NCI-H345 (cell line): ENCODE data around the gene NEGR1.
A peak's percentile ranks its signal among the peaks of the same experiment; 100 is the strongest.

Experiments used
- DNase-seq: peaks from one replicate; lab custom pipeline; 2025; lab: John Stamatoyannopoulos, UW

Gene NEGR1

DNA sequence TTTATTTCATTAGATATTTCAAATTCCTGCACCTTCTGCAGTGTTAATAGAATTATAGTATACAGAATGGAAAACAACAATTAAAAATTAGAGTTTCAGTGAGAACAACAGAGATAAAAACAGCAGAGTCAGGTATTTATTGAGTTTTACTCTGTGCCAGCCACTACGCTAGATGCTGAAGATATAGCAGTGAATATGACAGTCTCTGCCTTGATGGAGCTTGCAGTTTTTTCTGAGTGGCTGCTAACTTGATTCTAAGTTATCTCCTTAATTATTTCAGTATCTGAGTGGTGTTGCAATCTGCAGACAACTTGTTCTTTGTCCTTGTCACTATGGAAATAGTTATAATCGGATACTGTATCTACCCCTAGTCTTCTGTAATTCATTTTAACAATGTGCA lies 817.2 kb downstream of the NEGR1 start:
- DNase-seq = no peak

DNA sequence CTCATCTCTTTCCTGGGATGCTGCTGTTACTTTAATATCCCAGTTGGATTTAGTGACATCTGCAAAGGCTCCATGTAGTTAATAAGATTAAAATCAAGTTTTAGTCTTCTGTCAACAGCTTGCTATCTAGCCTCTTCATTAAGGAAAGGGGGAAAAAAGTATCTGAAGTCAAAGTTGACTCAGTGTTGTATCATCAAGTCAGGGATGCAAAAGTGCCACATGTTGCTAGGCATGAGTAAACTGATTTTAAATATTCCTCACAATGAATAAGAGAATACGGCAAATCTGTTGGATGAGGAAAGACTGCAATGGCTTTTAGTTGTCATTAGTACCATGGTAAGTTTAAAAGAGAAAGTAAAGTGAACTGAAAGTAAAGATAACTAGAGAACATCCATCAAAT lies 818.3 kb downstream of the NEGR1 start:
- DNase-seq = no peak

DNA sequence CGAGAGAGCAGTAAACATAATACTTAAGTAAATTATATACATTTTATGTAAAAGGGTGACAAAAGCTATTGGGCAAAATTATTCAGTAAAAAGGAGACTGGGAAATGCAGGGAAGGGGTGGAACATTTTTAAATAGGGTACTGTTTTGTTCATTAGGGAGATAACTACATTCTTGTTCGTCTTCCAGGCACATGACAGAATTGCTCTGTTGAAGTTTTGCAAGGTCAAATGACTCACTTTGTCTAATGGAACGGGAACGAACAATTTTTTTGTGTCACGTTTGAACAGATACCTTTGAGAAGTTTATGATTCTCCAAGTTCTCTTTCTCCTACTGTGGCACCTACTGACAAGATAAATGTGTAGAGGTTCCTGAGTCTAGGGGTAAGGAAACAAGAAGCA lies 819.2 kb downstream of the NEGR1 start:
- no peak for DNase-seq

DNA sequence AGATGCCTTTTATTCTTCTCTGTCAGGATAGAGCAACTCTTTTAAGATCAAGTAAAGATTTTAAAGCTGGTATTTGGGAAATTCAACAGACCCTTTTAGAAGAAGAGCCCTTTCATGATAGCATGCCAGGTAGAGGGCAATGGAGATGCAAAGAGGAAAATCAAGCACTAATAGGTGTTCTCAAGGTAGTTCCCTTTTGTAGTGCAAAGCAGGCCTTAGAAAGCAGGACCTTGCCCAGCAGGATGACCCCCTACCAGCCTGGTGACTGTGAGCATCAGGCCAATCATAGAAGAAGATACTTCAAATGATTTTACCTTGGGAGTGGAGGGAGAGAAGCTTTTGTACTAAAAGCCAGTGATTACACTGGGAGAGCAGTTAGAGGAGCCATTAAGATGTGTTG lies 820.1 kb downstream of the NEGR1 start:
- no peak for DNase-seq

DNA sequence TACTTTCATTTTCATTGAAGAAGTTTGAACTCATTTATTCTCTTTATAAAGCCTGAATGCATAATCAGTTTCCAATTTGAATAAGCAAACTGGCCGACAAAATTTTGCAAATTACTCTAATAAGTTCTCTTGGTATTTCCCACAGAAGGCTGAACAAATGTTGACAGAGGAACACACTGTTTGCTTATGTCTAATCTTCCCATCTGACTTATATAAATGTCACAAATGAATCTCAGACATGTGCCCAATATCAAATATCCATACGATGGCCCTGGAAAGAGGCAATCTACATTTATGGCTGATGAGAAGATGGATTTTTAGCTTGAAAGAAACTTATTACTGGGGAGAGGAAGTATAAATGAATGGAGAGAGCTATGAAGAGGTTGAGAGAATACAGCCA lies 820.9 kb downstream of the NEGR1 start:
- DNase-seq = no peak

DNA sequence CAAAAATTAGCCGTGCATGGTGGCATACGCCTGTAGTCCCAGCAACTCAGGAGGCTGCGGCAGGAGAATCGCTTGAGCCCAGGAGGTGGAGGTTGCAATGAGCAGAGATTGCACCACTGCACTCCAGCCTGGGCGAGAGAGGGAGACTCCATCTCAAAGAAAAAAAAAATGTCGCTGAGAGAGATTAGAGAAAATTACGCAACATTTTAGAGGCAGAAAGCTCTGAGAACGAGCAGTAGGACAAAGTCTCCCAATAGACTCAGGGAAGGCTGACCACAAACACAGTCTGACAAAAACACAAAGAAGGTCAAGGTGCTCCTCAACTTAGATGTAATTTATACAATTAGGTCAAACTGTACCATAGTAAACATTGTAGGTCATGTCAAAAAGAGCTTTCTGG lies 833.9 kb downstream of the NEGR1 start:
- no peak for DNase-seq

DNA sequence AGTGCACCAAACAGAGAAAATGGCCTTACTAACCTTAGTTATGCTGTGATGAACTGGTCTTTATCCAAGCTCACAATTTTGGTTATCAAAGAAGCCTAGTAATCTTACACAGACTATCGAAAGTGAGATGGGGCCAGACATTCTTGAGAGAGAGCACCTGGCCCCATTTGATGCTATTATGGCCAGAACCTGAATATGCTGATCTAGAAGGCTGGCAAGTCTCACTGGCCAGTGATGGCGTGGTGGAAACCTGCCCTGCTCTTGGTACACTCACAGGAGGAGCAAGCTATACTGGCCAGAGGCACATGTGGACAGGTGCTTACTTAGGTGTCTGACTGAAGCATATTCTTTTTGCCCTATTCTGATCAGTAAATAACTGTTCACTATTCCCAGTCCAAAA lies 843.7 kb downstream of the NEGR1 start:
- no peak for DNase-seq

DNA sequence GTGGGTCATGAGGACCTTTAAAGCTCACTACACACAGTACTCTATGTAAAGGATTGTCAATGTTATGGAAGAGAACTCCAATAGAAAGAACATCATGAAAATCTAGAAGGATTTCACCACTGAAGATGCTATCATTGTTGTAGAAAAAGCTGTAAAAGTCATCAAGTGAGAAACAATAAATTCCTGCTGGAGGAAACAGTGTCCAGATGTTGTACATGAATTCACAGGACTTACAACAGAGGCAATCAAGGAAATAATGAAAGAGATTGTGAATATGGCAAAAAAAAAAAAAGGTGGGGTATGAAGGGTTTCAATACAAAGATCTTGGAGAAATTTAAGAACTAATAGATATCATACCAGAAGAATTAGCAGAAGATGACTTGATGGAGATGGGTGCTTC lies 846.4 kb downstream of the NEGR1 start:
- no peak for DNase-seq

DNA sequence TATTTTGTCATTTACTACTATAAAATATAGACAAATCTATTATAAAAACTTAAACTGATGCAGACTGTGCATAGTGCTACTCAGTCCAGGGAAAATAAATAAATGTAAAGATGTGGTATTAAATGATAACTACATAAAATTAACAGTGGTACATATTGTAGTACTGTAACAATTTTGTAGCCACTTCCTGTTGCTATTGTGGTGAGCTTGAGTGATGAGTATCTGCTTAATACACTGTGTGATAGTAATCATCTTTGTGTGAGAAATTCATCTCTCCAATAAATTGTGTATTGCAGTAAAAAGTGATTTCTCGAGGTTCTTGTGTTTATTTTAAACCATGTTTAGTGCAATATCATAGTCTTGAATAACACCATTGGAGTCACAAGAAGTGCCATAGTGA lies 848.1 kb downstream of the NEGR1 start:
- DNase-seq = no peak

DNA sequence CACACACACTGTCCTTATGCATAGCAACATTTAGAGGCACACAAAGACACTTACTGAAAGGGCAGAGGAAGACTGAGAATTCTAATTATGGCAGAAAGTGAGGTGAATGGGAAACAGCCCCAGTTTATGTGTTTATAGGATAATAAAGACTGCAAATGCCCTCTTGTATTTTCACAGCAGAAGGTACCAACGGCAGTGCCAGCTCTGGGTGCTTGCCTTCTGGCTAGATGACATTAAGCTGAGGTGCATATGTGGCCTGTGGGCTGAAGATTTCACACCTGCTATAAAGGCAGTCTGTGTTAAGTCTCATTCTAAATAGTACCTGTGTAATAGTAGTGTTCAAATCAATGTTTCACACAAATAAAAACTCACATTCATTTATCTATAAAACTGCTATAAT lies 854.3 kb downstream of the NEGR1 start:
- peak; percentile 71 for DNase-seq

DNA sequence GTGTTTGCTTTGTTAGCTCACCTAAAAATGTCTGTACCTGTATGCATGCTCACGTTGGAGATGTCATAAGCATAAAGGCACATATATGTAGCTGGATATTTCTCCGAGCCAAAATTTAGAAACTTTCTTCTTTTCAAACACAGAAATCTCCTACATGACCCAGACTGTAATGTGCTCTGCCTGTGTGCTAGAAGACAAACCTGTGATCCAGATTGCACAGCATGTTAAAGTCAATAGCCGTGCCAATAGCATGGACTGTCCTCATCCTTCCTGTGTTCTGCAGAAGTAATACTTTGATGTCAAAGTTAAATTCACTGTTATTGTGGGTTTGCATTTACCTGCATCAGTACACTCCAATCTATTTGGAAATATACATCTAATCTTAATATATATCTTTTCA lies 855.3 kb downstream of the NEGR1 start:
- DNase-seq = peak; percentile 42

DNA sequence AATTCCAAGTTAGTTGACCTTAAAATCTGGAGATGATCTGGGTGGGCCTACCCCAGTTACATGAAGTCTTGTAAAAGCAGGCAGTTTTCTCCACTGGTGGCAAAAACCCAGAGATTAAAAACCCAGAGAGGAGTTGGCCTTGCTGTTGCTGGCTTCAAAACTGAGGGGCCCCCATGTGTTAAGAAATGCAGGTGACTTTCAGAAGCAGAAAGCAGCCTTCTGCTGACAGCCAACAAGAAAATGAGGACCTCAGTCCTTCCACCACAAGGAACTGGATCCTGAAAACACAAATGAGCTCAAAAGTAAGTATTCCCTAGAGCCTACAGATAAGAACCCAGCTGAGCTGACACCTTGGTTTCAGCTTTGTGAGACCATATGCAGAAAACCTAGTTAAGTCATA lies 857.8 kb downstream of the NEGR1 start:
- DNase-seq = no peak

DNA sequence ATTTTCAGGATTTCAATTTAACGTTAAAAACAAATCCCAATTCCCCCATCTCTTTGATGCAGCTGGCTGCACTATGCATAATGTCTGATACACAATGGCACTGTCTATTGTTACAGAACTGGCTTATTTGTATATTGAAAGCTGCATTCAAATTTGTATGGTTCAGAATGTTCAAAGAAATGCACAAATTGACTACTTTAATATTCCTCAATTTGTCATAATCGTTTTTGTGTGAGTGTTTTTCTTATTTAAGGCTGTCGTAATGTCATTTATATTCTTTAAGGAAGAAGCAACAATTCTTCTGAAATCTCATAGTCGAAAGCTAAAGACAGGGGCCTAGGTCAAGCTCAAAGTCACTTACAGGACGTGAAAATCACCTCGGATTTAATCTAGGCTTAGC lies 860.1 kb downstream of the NEGR1 start:
- no peak for DNase-seq

DNA sequence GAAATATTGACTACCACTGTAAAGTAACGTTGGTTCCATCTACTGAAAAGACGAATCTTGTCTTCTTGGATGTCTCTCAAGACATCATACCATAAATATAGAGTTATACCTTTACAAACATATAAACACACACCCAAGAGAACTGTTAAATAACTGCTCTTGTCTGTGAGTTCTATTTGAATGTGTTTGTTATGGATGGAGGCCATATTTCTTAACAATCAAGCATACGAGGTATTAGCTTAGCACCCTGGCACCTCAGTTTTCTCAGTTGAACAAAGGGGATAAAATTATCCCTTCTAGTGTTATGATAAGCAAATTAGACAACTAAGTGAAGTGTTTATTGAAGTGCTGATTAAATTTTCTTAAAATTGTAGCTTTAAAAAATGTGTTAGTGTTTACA lies 864.9 kb downstream of the NEGR1 start:
- DNase-seq = peak; percentile 57

DNA sequence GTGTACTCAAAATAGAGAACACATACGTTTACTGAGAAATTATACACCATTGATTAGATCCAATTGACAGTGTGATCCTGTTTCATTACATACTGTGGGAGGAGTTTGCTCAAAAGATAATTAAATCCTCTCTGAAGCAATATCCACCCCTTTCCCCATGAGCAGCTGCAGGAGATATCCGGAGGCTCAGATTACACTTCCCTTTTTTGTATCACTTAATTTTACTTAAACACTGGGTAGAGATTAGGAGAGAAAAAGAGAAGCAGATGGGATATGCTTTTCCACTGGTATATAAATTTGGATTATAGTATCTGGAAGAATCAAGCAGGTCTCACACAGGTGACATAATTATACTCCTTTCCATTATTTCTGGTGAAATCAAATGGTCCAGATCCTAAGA lies 868.2 kb downstream of the NEGR1 start:
- peak; percentile 45 for DNase-seq

DNA sequence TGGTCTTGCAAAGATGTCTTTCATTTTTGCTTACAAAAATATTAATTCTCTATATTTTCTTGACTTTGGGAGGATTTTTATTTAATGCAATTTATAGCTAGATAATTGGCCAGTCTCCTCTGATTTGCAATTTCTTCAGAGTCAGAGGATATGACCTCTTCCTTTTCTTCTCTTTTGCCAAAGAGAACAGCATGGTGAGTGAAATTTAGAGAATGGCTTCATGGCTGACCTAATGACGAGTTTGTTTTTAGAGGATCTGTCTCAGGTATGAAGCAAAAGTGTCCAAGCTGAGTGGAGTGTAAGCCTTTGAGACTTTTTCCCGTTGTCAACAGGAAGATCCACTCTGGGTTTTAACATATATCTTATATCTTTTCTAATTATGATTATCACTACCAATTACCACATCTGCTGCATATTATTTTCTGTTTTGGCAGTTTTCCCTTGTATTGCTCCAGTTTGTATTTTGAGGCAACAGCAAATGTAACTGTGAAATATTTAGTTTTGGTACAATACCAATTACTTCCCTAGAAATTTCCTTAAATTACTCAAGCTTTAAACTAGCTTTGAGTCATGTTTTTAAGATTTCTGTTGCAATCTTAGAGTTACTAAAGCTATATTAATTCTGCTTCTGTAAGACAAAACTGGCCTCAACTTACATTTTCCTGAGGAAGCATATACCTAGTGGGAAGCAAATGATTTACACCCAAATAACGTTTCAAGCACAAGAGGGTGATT lies 868.7 kb downstream of the NEGR1 start:
- DNase-seq = no peak

DNA sequence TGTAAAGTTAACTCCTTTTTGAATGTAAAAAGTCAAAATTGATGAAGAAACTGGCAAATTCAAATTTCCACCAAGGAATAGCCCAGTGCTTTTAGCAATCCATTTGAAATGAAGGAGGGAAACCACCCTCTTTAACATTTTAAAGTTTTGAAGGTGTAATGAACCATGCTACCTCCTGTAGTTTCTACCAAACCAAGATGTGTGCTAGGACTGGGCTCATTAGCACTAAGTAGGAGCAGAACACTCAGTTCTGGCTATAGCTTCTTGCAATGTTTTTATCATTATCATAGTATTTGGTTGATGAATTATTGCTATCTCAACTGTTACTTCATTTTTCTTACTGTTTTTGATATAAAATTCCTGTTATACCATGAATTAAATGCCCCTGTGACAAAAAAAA lies 882.3 kb downstream of the NEGR1 start:
- no peak for DNase-seq

DNA sequence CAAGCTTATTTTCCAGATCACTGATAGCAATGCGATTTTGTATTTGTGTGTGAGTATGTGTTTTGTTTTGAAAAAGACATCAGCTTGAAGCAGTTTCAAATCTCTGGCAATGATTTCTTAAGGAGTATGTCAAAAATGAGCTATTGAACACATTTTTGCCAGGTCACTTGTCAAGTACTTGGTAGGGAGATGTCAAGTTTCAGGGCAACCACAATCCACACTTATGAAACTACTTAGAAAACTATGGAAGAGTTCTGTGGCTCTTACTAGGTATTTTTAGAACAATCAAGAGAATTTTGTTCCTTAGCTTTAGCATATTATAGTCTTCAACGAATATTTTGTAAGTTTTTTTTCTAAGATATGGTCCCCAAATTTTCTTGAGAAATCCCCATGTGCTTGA lies 882.7 kb downstream of the NEGR1 start:
- no peak for DNase-seq

DNA sequence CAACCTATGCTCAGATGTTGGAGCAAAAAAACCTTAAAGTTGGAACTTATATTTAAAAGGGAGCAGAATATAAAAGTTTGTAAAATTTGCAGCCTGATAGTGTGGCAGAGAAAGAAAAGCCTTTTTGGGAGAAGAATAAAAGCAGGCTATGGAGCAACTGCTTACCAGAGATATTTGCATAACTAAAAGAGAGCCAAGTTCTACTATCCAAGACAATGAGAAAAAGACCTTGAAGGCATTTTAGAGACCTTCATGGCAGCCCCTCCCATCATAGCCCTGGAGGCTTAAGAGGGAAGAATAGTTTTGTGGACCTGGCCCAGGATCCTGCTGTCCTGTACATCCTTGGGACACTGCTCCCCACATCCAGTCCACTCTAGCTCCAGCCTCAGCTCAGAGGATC lies 889.0 kb downstream of the NEGR1 start:
- no peak for DNase-seq

DNA sequence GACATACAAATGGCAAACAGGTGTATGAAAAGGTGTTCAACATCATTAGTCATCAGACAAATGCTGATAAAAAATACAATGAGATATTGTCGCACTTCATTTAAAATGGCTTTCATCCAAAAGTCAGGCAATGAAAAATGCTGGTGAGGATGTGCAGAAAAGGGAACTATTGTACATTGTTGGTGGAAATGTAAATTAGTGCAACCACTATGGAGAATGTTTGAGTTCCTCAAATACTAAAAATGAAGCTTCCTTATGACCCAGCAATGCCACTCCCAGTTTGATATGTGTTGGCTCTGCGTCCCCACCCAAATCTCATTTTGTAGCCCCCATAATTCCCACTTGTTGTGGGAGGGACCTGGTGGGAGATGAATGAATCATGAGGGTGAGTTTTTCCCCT lies 891.8 kb downstream of the NEGR1 start:
- DNase-seq = no peak

DNA sequence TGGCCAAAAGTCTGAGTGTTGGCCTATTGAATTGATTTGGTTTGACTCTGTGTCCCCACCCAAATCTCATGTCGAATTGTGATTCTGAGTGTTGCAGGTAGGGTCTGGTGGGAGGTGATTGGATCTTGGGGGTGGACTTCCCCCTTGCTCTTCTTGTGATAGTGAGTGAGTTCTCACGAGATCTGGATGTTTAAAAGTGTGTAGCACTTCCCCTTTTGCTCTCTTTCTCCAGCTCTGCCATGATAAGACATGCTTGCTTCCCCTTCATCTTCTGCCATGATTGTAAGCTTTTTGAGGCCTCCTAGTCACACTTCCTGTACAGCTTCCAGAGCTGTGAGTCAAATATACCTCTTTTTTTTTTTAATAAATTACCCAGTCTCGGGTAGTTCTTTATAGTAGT lies 904.5 kb downstream of the NEGR1 start:
- no peak for DNase-seq

DNA sequence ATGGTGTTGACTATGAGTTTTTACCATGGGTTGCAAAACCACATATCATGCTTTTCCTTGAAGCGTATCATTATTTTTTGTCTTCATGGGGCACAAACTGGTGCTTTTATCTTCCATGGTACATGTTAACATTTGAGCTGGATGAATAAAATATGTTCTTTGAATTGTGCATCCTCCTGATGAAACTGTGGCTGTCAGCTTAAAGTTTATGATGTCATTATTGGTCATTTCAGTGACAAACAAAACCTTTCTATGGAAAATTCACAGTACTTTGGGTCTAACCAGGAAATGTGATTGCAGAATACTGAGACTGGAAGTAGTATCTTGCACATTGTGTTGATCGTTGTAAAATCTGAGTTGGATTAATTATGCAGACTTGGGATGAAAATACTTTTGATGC lies 909.8 kb downstream of the NEGR1 start:
- no peak for DNase-seq

DNA sequence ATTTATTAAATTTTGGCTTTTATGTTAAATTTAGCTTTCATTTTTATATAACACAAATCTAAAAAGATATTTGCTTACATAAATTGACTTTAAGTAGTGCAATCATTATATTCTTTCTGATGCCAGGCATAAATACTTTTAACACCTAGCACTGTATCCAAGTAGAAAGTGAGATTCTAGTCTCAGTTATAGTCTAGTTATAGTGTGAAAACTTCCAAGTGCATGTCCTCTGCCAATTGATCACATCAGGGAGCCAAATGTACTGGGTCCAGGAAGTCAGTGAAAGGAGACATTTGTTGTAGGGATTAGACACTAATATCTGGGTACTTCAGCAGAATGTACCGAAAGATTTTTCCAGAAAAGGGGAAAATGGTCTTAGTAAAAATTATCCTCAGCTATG lies 910.8 kb downstream of the NEGR1 start:
- no peak for DNase-seq

DNA sequence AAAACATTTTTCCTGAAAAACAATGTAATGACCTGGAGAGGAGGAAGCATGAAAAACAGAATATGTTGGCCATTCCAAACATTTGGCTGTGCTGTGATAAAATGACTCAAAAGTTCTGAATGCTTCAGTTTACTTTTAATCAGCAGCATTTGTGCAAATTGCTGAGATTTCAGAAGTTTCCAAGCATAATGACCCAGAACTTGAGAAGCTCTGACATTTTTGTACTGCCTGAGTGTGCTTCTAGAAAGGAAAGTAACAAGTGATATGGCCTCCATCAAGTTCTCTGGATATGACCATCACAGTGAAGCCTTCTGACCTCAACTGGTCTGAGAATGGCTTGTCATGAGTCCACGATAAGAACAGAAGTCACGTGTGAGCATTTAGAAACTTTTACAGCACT lies 918.1 kb downstream of the NEGR1 start:
- DNase-seq = no peak

DNA sequence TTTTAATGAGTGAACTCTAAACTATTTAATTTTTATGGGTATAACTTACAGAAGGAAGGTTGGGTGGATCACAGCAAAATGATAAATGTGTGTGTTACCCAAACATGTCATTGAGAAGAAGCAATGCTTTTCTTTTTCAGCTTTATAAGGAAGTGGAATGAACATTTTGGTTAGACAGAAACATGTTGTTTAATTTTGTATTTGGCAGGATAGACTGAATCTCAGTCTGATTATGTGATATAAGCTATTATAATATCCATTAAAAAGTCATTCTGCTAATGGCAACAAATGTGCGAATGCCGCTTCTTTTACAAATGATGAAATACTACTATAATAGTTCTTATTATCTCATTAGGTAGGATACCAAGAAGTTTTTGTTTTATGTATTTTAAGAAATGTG lies 919.6 kb downstream of the NEGR1 start:
- no peak for DNase-seq
